Measurements from ENCODE around the gene LKAAEAR1. TPM values are rescaled to one million over a fixed set of nuclear protein-coding genes. Genes with fewer than 3 reads are reported as not detected.

The LKAAEAR1 gene
- total RNA-seq, 1 donor, result 0.72 TPM

- Histone ChIP-seq H3K79me2 (ENCODE audit: insufficient read depth, low read length) (no peaks in the 10 kb centered on the region), H3K4me3 (ENCODE audit: insufficient read depth, low read length) (peak overlapping the region; percentile 22), H3K27me3 (ENCODE audit: insufficient read depth, low read length) (no peaks in the 10 kb centered on the region), H3K36me3 (ENCODE audit: insufficient read depth, low read length) (no peaks in the 10 kb centered on the region), H3K4me1 (ENCODE audit: insufficient read depth, low read length) (peaks cover 32% of the 10 kb centered on the region), H2AFZ (ENCODE audit: low read length) (no peak overlapping the region), H3K4me2 (ENCODE audit: insufficient read depth, low read length) (peak overlapping the region; percentile 50), H3K9me3 (ENCODE audit: low read depth, low read length) (no peaks in the 10 kb centered on the region), H3K27ac (ENCODE audit: low read depth, low read length) (no peak overlapping the region), H4K20me1 (ENCODE audit: insufficient read depth, low read length) (peaks cover 3% of the 10 kb centered on the region)
- peak; percentile 83 for TF ChIP-seq CTCF (IDR thresholded peaks at IDR 0.05; ENCODE audit: extremely low read depth, low read depth, low read length)
- peak; percentile 99 for DNase-seq (ENCODE audit: insufficient read length, low spot score, missing footprints)
These were observed 26.3 kb downstream of the LKAAEAR1 start for GRCh38 chr20:64057628-64058498.

GRCh38 chr20:64056889-64057627 lies 27.1 kb downstream of the LKAAEAR1 start:
- Histone ChIP-seq H3K79me2 (ENCODE audit: insufficient read depth, low read length) (no peaks in the 10 kb centered on the region), H2AFZ (ENCODE audit: low read length) (no peak overlapping the region), H3K27ac (ENCODE audit: low read depth, low read length) (no peak overlapping the region), H4K20me1 (ENCODE audit: insufficient read depth, low read length) (peaks cover 3% of the 10 kb centered on the region), H3K4me1 (ENCODE audit: insufficient read depth, low read length) (peaks cover 27% of the 10 kb centered on the region), H3K9me3 (ENCODE audit: low read depth, low read length) (no peaks in the 10 kb centered on the region), H3K27me3 (ENCODE audit: insufficient read depth, low read length) (no peaks in the 10 kb centered on the region), H3K36me3 (ENCODE audit: insufficient read depth, low read length) (no peaks in the 10 kb centered on the region), H3K4me3 (ENCODE audit: insufficient read depth, low read length) (no peak overlapping the region), H3K4me2 (ENCODE audit: insufficient read depth, low read length) (no peak overlapping the region)
- no peak for DNase-seq (ENCODE audit: insufficient read length, low spot score, missing footprints)
- TF ChIP-seq CTCF (IDR thresholded peaks at IDR 0.05; ENCODE audit: extremely low read depth, low read depth, low read length), result no peak

DNA sequence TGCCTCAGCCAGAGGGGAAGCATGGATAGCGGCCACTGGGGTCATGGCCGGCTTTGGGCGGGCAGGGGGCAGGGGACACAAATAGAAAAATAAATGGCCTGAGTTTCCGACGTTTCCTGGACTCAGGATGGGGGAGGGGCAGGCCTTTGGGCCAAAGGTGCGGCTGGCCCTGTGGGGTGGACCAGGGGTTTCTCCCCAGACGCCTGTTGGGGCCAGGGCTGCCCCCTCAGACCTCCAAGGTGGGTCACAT lies 27.6 kb downstream of the LKAAEAR1 start:
- no peaks in the 10 kb centered on the region for H3K9me3 ChIP-seq (ENCODE audit: low read depth, low read length)
- H4K20me1 ChIP-seq (ENCODE audit: insufficient read depth, low read length), result peaks cover 3% of the 10 kb centered on the region
- no peak overlapping the region for H3K4me3 ChIP-seq (ENCODE audit: insufficient read depth, low read length)
- H3K36me3 ChIP-seq (ENCODE audit: insufficient read depth, low read length), result no peaks in the 10 kb centered on the region
- H3K27me3 ChIP-seq (ENCODE audit: insufficient read depth, low read length), result no peaks in the 10 kb centered on the region
- H3K4me2 ChIP-seq (ENCODE audit: insufficient read depth, low read length), result no peak overlapping the region
- H3K27ac ChIP-seq (ENCODE audit: low read depth, low read length), result no peak overlapping the region
- TF ChIP-seq CTCF (IDR thresholded peaks at IDR 0.05; ENCODE audit: extremely low read depth, low read depth, low read length), result no peak
- H3K4me1 ChIP-seq (ENCODE audit: insufficient read depth, low read length), result peaks cover 27% of the 10 kb centered on the region
- no peaks in the 10 kb centered on the region for H3K79me2 ChIP-seq (ENCODE audit: insufficient read depth, low read length)
- H2AFZ ChIP-seq (ENCODE audit: low read length), result no peak overlapping the region
- no peak for DNase-seq (ENCODE audit: insufficient read length, low spot score, missing footprints)

All from osteoblast (primary cell).